ENCODE results near the gene TNRC18.

The TNRC18 gene

DNA sequence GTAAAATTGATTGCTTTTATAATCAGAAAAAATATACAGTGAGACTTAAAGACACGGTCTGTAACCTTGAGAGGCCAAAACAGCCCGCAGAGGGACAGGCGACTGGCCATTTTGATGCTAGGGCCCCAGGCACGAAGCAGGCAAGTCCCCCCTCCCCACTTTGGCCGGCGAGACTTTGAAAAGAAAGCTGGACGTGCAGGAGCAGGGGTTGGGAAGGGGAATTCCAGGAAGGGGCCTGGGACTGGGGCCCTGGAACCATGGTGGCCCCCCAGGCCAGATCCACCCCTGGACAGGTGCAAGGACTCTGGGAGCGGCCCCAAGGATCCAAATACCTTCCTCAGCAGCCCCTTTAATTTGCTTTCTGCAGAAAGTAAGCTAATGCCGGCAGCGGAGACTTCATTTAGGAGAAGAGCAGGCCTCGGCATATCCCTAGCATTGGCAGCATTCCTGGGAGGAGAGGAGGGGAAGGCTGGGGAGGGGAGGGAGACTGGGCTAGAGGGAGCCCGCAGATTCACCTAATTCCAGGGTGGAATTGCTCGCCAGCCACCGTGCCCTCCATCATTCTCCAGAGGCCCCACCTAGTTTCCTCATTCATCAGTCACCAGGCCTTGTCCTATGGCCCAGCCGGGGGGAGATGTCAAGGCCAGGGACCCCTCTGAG lies 24.9 kb upstream of the TNRC18 start:
- DNase-seq: no peak

DNA sequence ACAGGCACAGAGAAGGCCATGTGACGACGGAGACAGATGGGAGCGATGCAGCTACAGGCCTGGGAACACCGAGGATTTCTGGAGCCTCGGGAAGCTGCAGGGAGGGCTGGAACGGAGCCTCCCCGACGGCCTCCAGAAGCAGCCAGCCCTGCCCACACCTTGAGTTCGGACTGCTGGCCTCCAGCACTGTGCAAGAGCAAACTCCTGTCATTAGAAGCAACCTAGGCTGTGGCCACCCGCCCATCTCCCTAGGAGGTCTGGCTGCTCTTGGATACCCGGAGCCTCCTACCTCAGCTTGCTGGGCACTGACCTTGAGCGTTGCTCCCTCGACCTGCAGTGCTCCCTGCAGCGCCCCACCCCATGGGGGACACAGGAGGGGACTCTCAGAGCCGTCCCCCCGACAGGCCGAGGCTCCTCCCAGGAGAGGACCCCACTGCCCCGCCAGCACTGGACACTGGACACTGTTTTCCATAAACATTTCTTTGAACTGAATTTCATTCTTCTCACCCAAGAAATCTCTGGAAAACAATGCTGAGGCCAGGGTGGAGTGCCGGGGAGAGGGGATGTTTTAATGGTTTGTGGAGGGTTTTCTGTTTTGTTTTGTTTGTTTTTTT lies 22.5 kb upstream of the TNRC18 start:
- DNase-seq: no peak

DNA sequence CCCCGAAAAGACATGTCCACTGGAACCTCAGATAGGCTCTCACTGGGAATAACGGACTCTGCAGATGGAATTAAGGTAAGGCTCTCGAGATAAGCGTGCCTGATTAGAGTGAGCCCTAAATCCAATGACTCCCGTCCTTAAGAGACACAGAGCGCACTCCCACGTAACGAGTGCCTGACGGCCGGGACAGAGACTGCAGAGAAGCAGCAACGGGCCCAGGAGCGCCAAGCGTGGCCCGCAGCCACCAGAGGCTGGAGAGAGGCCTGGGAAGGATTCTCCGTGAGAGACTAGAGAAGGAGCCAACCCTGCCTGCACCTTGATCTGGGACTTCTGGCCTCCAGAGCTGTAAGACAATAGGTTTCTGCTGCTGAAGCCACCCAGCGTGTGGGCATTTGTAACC lies 20.0 kb upstream of the TNRC18 start:
- DNase-seq: no peak

DNA sequence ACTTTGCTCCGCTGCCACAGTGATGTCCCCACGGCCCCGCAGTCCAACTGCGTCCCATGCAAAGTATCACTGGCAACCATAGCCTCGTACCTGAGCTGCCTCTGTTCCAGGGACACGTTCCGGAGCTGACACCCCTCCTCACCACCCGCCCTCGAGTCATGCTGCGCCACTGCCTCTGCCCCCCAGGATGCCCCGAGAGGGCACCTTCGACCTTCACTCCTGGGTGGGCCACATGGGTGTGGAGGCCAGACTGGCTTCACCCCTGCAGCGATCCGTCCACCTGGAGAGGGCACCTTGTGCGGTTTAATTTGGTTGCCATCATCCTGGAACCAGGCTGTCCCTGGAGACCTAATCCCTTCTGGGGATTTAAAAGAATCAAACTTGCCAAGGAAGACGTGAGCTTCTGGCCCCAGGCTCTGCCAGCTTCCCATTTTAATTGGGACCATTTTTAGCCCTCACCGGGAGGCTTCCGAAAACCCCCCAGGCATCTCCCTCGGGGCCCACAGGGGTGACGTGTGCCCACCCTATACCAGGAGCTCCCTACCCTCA lies 19.2 kb upstream of the TNRC18 start:
- DNase-seq: no peak

DNA sequence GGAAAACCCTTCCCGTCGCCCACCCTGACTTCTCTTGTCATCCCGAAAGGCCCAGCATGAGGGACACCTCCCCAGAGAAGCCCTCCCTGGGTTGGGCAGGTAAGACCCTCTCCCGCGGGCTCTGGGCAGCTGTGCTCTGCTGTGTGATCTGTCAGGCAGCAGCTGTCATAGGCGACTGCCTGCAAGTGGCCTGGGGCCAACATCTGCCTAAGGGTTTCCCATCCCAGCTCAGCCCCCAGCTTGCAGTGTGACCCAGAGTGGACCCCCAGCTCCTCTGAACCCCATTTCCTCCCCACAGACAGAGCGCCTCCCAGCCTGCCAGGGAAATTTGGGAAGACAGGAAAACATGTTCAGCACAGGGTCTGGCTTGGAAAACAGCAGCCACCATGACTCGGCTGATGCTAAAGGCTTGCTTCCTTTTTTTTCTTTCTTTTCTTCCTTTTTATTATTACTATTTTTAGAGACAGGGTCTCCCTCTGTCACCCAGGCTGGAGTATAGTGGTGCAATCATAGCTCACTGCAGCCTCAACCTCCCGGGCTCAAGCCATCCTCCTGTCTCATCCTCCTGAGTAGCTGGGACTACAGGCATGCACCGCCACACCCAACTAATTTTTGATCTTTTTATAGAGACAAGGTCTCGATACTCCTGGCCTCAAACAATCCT lies 18.3 kb upstream of the TNRC18 start:
- no peak for DNase-seq

DNA sequence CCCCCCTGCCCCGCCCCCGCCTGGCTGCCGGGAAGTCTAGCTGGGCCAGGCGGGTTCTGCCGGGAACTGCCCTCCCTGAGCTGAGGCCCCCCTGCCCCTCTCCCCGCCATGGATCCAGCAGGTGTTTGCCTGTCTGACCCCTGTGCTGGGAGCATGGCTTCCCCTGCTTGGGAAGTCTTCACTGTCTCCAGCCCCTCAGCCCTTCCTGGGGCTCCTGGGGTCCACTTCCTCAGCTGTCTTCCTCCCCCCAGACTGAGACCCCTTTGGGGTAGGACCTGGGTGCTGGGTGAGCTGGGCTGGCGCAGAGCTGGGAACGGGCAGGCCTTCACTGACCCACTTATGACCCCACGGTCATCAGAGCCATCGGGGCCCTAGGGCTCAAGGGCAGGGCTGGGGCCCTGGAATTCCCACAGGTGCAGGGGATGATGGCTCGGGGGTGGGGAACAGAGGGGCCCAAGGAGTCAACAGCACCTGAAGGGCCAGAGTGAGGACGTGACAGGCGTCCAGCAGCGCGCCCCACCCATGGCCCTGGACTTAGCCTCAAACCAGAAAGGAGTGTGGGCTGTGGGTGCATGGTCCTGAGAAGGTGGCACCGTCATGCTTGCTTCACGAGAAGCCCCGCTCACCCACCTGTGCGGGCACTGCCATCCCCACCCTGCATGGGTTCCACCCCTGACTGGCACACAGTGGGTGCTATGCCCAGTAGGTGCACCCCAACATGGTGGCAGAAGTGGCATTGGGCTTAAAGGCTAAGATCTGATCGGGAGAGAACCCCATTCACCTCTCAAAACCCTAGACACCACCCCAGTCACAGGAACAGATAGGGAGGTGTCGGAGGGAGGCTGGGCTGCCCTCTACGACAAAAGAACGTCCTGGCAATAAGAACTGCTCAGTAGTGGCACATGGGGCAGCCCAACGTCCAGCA lies 16.2 kb upstream of the TNRC18 start:
- no peak for DNase-seq

DNA sequence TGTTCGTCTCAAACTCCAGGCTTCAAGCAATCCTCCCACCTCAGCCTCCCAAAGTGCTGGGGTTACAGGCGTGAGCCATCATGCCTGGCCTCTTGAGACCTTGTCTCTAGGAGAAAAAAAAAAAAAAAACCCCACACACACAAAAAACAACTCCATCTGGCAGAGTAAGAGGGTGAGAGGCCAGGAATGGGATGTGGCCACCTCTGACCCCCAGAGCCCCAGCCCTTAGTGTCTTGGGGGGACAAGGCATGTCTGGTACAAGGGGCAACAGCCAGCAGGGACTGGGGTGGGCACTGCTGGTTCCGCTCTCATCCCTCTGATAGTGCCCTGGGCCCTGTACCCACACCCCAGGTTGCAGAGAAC lies 15.6 kb upstream of the TNRC18 start:
- DNase-seq: no peak

DNA sequence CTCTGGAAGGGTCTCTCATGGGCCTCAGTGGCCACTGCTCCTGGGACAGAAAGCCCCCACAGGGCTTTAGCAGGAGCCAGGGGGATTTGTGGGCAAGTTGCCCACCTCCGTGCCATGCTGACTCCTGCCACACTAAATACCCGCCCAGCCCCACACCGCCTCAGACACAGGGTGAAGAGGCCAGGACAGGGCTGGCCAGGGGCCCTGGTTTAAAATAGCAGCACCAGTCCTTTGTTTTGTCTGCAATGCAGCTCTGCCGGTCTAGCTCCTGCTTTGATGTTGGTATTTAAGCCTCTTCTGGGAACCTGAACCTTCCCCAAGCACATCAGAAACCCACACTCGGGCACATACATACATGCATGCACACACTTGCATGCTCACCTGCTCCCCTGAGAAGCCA lies 14.4 kb upstream of the TNRC18 start:
- no peak for DNase-seq

DNA sequence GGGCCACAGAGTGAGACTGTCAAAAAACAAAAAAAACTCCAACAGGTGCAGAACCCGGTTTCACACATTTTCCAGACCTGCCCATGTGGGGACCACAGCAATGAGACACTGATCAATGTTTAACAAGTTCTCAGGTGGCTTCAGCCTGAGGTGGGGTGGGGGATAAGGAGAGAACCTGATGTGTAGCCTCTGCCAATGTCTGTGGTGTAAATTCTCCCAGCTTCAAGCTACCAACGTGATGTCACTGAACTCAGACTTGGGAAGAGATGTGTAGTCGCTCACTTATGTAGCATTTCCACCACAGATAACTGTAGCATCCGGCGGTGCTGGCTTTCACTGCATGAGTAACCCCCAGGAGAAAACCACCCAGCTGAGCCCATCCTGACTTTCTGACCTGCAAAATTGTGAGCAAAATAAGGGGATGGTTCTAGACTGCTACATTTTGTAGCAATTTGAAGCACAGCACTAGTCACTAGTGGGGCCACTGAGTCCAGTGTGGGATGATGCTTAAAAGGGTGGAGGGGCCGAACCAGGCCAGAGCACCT lies 13.8 kb upstream of the TNRC18 start:
- no peak for DNase-seq

DNA sequence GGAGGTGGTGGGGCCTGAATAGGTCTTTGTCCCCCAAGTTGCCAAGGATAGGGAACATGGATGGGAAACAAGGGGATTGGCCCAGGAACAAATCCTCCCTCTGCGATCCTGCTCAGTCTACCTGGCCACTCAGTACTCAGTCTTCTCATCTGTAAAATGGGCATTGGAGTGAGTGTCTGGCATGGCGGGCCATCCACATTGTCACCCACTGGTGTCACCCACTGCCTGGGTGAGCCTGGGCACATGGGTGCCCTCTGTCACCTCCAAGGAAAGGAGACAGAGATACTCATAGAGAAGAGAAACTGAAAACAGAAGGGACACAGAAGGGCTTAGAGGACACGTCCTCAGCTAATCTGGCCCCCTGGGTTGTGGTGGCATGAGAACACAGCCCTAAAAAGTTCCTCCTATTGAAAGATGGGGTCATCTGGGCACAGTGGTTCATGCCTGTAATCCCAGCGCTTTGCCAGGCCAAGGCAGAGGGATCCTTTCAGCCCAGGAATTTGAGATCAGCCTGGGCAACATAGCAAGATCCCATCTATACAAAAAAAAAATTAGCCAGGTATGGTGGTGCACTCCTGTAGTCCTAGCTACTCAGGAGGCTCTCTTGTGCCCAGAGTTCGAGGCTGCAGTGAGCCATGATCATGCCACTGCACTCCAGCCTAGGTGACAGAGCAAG lies 12.5 kb upstream of the TNRC18 start:
- no peak for DNase-seq

DNA sequence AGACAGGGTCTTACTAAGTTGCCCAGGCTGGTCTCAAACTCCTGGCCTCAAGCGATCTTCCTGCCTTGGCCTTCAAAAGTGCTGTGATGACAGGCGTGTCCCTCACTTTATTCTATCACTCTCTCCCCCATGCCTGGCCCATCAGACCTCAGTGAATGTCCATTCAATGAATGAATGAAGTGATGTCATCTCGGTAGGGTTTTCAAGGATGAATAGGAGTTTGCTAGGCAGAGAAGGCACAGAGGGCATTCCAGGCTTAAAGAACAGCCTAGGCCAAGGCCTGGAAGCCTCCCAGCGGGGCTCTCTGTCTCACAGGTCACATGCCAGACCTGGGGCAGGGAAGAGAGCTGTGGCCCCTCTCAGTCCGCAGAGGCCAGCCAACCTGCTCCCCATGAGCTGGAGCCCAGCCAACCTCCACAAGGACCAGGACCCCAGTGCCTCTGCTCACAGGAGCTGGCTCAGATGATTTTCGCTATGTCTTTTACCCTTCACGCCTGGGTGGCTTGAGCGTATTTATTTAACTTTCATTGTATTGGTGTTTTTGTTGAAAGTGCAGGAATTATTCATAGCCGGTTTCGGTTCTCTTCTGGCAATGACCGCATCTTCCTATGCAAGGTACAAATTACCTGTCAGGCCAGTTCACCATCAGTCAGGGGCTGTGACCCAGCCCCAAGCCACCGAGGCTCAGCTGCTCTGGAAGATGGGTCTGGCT lies 11.8 kb upstream of the TNRC18 start:
- DNase-seq: no peak

DNA sequence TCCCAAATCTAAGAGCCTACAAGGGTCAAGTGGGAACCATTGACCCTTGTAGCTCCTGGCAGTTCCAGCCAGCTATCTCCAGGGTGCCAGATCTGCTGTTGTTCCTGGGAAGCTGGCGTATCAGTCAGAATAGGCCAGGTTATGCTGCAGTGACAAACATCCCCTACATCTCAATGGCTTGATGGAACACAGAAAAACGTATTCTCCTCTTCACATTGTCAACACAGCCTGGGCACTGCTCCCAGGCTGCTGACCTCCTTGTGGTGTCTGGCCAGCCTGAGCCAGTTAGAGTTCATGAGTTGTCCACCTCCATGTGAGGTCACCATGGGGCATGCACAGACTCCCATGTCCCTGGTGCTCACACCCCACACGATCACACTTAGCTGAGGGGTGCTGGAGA lies 9.5 kb upstream of the TNRC18 start:
- DNase-seq: no peak

DNA sequence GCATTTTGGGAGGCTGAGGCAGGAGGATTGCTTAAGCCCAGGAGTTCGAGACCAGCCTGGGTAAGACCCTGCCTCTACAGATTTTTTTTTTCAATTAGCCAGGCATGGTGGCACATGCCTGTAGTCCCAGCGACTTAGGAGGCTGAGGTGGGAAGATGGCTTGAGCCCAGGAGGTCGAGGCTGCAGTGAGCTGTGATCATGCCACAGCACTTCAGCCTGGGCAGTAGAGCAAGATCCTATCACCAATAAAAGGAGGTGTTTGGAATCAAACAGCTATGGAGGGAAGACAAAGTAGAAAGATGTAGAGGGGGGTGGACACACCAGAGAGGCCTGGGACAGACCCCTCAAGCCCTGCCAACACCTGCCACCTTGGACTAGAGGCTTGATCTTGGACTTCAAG lies 9.1 kb upstream of the TNRC18 start:
- DNase-seq: no peak

DNA sequence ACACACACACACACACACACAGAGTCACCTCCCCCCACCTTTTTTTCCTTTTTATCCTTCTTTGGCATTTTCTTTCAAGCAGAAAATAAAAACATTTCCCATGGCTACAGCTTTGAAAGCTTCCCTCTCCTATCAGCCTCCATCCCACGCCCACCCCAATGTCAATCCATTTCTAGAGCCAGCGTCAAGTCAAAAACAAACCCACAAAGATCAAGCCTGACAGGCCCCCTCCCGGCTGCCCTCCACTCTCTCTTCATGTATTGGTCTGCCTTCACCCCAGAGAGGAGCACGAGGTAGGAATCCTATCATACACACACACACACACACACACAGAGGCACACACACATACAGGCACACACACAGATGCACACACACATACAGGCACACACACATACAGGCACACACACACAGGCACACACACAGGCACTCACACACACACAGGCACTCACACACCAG lies 8.0 kb upstream of the TNRC18 start:
- no peak for DNase-seq

DNA sequence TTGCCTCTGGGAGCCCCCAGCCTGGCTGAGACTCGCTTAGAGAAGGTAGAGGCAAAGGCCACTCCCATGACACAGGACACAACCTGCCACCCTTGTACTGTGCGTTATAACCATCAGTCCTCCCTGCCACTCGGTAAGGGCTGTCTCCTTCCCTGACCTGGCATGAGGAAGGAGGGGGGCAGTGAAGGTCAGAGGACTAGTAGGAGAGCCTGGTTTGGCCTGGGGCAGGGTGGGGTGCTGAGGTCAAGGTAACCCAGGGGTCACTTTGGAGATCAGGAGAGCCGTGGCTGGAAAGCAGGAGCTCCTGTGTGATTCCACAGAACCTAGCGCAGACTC lies 6.9 kb upstream of the TNRC18 start:
- no peak for DNase-seq

DNA sequence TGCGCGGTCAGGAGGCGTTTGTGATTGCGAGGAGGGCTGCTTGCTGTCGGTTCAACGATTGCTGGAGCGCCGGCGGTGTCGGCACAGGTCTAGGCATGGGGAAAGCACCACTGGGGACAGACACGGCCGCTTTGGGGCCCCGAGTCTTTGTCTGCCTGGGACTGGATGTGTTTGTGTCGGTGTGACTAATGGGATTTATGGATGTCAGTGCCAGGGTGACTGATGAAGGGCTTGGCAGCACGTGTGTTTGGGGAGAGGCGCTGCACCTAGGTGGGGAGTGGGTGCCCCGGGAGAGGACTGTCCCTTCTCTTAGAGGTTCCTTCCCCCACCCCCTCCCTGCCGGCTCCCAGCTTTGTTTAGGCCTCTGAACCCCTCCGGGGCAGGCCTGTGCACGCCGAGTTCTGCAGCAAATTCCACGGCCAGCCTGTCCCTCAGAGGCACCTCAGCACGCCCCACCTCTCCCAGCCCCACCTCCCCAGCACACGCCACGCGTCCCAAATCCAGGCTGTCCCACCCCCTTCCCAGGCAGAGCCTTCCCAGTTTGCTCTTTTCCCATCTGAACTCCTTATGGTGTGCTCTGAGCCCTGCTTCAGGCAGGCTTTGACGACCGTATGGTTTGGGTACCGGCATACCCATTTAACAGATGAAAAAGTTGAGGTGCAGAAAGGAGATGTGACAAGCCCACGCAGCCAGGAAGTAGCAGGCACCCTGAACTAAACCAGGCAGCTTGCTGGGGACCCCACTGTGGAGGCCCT lies 6.4 kb upstream of the TNRC18 start:
- no peak for DNase-seq

DNA sequence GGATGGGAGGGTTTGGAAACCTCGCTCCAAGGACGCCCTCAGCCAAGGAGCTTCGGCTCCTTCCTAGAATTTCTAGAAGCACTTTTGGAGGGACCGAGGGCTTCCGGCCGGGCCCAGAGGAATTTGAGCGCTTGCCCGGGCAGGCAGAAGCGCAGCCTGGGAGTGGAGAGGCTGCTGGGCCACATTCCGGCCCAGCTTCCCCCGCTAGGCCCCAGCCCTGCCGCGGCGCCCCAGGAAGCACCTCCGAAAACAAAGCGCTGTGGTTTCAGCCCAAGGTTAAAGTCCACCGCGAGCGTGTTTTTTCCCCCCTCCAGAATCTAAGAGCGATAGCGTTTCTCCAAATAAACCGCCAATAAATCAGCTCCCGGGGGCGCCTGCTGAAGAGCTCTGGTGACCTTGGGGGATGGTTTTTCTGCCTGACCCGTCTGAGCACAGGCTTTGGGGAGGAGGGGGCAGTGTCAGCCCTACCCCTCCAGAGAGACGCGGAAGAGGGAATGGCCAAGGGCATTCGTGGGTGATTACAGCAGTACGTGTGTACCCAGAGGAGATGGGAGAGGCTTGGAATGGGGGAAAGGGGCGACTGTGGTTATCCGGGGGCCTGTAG lies 5.7 kb upstream of the TNRC18 start:
- DNase-seq: no peak

DNA sequence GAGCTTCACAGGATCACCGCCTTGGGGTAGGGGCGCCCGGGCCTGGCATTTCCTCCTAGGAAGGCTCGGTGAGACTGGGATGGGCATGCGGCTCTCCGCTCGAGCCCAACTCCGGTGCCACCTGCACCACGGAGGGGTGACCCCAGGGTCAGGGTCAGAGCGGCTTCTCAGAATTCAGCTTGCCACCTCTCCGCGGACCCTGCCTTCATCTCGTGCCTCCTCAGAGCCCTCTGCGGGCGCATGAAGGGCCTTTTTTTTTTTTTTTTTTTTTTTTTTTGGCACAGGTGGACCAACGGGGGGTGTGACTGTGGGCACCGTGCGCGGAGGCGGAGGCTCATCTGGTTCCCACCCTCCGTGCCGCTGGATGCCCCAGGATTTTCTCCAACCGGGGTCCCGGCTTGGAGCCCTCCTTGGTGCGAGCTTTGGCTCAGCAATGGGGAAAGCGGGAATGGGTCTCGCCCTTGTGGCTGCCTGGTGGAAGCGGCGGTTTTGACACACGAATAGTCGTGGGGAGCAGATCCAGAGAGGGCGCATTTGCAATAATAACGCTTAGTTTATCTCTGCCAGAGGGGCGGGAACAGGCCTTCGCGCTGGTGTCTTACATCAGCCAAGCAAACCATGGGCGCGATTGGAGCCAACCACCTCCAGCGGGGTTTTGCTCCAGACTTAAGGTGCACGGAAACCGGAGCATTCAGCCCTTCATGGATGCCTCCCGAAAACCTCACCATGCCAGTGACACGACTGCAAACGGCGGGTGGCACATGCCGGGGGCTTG lies 5.0 kb upstream of the TNRC18 start:
- no peak for DNase-seq

DNA sequence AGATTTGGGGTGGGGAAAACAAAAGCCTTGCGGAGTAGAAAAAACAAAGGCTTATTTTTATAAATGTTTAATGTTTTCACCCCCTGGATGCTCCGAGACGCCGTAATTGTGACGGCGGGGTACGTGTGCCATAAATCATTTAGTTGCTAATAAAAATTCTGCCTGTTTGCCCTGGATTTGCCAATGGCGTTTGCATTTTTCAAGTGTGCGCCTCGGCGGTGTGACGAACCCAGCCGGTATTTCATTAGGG lies 2.5 kb upstream of the TNRC18 start:
- no peak for DNase-seq
